WI38 (cell line): ENCODE data around the gene PDCD2L.

Source experiments
- H3K4me3 ChIP-seq: 2 replicates; pipeline ENCODE4 v1.5.1; 2011; ENCODE audit warnings: low read depth, mild to moderate bottlenecking, control low read depth, low read length
- CTCF ChIP-seq: IDR thresholded peaks from 2 replicates; pipeline ENCODE4 v1.5.1; 2012; ENCODE audit warnings: low read depth, mild to moderate bottlenecking, control low read depth, low read length

The PDCD2L gene

GRCh38 chr19:34474233-34474989 is 70.2 kb downstream of the PDCD2L start:
- TF ChIP-seq CTCF: no peak
- no peak overlapping the region for H3K4me3 ChIP-seq

- no peak for TF ChIP-seq CTCF
- H3K4me3 ChIP-seq: no peak overlapping the region
These were observed 71.1 kb downstream of the PDCD2L start for GRCh38 chr19:34475026-34475974.
